Measurements from ENCODE around the gene ERBB4. TPM values are rescaled to one million over a fixed set of nuclear protein-coding genes. Genes with fewer than 3 reads are reported as not detected.
A peak's percentile ranks its signal among the peaks of the same experiment; 100 is the strongest.

Gene ERBB4
- total RNA-seq, 1 experiment from 2014 or later = 40.6 TPM

- BruUV-seq (replicated peaks) = no TSS peak
- no peaks in the 10 kb centered on the region for H3K27me3 ChIP-seq (replicated peaks; ENCODE audit: insufficient read depth, low read depth, low read length, poor library complexity)
- H3K27ac ChIP-seq (ENCODE audit: low read depth, low read length, poor library complexity, severe bottlenecking) = peak overlapping the region; percentile 65
- DNase-seq (ENCODE audit: low spot score) = peak; percentile 75
- H3K36me3 ChIP-seq (ENCODE audit: insufficient read depth, low read length, poor library complexity, severe bottlenecking) = no peaks in the 10 kb centered on the region
- no peak overlapping the region for H3K4me3 ChIP-seq (ENCODE audit: low read depth, low read length, poor library complexity, severe bottlenecking)
- no peaks in the 10 kb centered on the region for H3K9me3 ChIP-seq (ENCODE audit: low read depth, low read length, poor library complexity, severe bottlenecking)
- H3K4me1 ChIP-seq (ENCODE audit: insufficient read depth, low read length, poor library complexity, severe bottlenecking) = peaks cover 53% of the 10 kb centered on the region
- intact Hi-C loops (cut with micrococcal nuclease; ENCODE audit: unreplicated experiment) = no loop called here
- TF ChIP-seq CTCF (conservative IDR thresholded peaks at IDR 0.05; ENCODE audit: low read depth, low read length) (no peak), EZH2 (IDR thresholded peaks at IDR 0.05; ENCODE audit: borderline replicate concordance, low read depth, low read length, poor library complexity, severe bottlenecking) (no peak)
- POLR2A ChIA-PET (ENCODE audit: low non-redundant PET) = interaction anchor here (0.6 kb wide), 1 partner anchor 1879 kb away, joined by 3 read pairs; no protein-coding TSS in a partner anchor
- CTCF ChIA-PET = no interaction called here
These were observed 210.5 kb downstream of the ERBB4 start for GRCh38 chr2:212328136-212328535.

DNA sequence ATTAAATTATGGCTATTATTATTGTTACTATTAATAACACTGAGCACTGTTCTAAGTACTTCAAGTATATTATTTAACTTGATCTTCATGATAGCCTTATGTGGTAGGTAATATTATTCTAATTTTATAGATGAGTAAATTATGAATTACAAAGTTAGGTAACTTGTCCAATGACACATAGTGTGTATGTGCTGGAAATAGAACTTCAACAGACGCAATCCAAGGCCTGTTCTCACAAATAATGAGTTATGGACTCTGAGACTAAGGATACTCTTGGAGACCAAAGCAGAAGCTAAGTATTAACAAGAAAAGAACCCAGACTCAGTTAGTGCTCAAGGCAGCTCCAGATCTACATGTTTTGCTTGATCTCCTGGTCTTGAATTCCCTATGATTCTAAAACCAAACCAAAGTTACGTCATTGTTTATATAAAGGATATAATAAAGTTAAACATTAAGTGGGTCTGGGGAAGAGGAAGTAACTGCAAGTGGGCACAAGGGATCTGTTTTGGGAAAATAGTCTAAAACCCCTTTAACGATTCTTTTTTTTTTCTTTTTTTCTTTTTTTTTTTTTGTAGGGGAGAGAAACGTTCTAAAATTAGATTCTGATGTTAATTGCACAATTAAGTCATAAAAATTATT is 211.3 kb downstream of the ERBB4 start:
- H3K4me3 ChIP-seq (ENCODE audit: low read depth, low read length, poor library complexity, severe bottlenecking) = no peak overlapping the region
- ChIA-PET CTCF (no interaction called here), POLR2A (ENCODE audit: low non-redundant PET) (interaction anchor here (0.6 kb wide), 1 partner anchor 1878 kb away, joined by 3 read pairs; no protein-coding TSS in a partner anchor)
- no peak overlapping the region for H3K27ac ChIP-seq (ENCODE audit: low read depth, low read length, poor library complexity, severe bottlenecking)
- H3K36me3 ChIP-seq (ENCODE audit: insufficient read depth, low read length, poor library complexity, severe bottlenecking) = no peaks in the 10 kb centered on the region
- peaks cover 53% of the 10 kb centered on the region for H3K4me1 ChIP-seq (ENCODE audit: insufficient read depth, low read length, poor library complexity, severe bottlenecking)
- intact Hi-C loops (cut with micrococcal nuclease; ENCODE audit: unreplicated experiment) = no loop called here
- no peak for DNase-seq (ENCODE audit: low spot score)
- no peaks in the 10 kb centered on the region for H3K9me3 ChIP-seq (ENCODE audit: low read depth, low read length, poor library complexity, severe bottlenecking)
- no TSS peak for BruUV-seq (replicated peaks)
- TF ChIP-seq EZH2 (IDR thresholded peaks at IDR 0.05; ENCODE audit: borderline replicate concordance, low read depth, low read length, poor library complexity, severe bottlenecking) (no peak), CTCF (conservative IDR thresholded peaks at IDR 0.05; ENCODE audit: low read depth, low read length) (no peak)
- no peaks in the 10 kb centered on the region for H3K27me3 ChIP-seq (replicated peaks; ENCODE audit: insufficient read depth, low read depth, low read length, poor library complexity)

- DNase-seq (ENCODE audit: low spot score) = no peak
- no peak for TF ChIP-seq CTCF (conservative IDR thresholded peaks at IDR 0.05; ENCODE audit: low read depth, low read length)
- TF ChIP-seq EZH2 (IDR thresholded peaks at IDR 0.05; ENCODE audit: borderline replicate concordance, low read depth, low read length, poor library complexity, severe bottlenecking) = no peak
- no peaks in the 10 kb centered on the region for H3K27me3 ChIP-seq (replicated peaks; ENCODE audit: insufficient read depth, low read depth, low read length, poor library complexity)
- peaks cover 18% of the 10 kb centered on the region for H3K4me1 ChIP-seq (ENCODE audit: insufficient read depth, low read length, poor library complexity, severe bottlenecking)
- H3K27ac ChIP-seq (ENCODE audit: low read depth, low read length, poor library complexity, severe bottlenecking) = no peak overlapping the region
- CTCF ChIA-PET = no interaction called here
- H3K4me3 ChIP-seq (ENCODE audit: low read depth, low read length, poor library complexity, severe bottlenecking) = no peak overlapping the region
- intact Hi-C loops (cut with micrococcal nuclease; ENCODE audit: unreplicated experiment) = no loop called here
- H3K9me3 ChIP-seq (ENCODE audit: low read depth, low read length, poor library complexity, severe bottlenecking) = no peaks in the 10 kb centered on the region
- BruUV-seq (replicated peaks) = no TSS peak
- POLR2A ChIA-PET (ENCODE audit: low non-redundant PET) = no interaction called here
- H3K36me3 ChIP-seq (ENCODE audit: insufficient read depth, low read length, poor library complexity, severe bottlenecking) = no peaks in the 10 kb centered on the region
These were observed 220.0 kb downstream of the ERBB4 start for GRCh38 chr2:212318636-212319035.
